Fibroblast of peridontal ligament (primary cell): Measurements from ENCODE around the gene STARD10.

Experiments used
- DNase-seq: peaks from one replicate; pipeline ENCODE4 v3.0.0-alpha.2; 2010; ENCODE audit errors: extremely low read depth

The STARD10 gene

DNA sequence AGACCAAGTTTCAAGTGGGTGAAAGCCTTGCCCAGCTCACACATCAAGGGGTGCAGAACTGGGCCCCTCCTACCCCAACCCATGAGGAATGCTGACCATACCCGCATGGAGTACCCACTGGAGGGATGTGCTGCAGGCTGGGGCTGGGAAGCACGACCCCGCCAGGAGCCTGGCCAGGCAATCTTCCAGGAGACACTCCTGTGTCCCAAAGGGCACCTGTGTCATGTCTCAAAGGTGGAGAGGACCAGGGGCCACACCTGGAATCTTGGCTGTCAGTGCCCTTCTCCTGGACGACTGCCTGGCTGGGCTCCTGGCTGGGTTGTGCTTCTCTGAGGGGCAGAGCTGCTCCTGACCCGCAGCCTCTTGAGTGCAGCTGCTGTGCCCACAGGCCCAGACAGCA is 48.3 kb downstream of the STARD10 start:
- no peak for DNase-seq

DNA sequence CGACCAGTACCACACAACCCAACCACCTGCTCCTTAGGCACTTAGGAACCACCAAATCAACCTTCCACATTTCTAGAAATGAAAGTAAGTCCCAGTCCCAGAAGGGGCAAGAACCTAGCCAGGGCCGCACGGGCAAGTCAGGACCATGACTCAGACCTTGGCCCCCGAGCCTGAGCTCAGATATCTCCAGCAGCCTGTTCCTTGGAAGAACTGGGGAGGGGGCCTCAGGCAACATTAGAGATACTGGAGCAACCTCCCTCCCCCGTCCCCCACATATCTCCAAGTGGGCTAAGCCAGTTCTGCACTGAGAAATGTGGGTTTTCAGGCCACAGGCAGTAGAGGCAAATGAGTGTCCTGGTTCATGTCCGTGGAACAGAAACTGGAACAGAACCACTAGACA is 49.4 kb downstream of the STARD10 start:
- no peak for DNase-seq

DNA sequence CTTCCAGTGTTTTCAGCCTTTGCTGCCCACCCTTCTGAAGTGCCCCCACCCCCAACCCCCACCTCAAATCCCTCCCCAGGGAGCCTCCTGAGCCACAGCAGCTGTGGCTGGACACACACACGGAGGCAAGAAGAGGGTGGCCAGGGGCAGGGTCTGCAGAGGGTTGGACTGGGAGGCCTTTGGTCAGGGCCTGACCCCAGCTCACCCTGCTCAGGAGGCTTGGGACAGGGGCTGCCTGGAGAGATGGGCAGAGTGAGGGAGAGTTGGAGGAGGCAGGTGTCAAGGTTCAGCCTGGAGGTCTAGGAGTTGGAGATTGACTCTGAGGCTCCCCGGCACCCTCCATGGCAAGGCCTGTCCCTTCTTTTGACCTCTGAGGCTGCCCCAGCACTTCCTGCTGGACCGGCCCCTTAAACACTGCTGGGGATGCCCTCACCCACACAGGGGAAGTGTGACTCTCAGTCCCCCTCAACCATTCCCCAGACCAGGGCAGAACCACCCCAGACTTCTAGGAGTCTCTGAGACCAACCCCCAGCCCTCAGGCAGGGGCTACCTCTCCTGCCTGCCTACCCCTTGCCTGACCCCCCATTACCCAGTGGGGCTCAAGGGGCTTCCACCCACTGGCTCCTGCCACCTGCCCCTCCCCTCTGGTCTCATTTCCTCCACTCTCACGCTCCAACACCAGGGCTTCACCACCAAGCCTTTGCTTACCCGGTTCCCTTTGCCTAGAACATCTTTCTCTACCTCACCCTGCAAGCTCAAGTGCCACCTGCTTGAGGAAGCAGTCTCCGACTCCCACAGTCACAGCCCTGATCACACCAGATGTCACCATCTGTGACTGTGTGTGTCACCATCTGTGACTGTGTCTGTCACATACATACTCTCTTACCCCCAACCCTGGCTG is 50.3 kb downstream of the STARD10 start:
- DNase-seq = no peak

DNA sequence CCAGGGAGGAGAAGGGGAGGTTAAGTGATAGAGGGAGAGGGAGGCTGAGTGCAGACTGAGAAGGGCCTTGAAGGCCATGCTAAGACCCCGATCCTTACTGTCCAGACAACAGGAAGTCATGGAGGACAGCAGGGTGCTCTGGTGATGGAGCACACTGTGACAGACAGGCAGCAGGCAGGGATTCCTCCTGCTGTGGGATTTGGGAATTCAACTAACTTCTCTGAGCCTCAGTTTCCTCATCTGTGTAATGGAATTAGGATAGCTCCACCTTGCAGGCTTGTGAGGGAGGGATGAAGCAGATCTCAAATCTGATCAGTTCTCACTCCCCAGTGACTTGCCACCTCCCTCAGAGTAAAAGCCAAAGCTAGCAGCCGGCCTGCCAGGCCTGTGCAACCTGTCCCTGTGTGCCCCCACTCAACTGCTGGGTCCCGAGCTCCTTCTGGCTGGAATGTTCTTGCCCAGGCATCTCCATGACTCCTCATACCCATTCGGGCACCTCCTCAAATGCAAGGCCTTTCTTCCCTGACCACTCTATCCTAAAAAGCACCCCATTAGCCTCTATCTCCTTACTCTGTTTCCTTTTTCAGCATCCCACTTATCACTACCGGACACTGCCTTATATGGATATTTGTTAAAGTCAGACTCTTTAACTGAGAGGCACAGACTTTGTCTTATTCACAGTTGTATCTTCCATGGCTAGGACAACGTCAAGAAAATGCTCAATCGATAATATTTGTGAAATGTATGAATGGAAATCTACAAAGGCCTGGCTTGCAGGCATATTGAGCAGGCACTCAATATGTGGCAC is 51.1 kb downstream of the STARD10 start:
- no peak for DNase-seq

DNA sequence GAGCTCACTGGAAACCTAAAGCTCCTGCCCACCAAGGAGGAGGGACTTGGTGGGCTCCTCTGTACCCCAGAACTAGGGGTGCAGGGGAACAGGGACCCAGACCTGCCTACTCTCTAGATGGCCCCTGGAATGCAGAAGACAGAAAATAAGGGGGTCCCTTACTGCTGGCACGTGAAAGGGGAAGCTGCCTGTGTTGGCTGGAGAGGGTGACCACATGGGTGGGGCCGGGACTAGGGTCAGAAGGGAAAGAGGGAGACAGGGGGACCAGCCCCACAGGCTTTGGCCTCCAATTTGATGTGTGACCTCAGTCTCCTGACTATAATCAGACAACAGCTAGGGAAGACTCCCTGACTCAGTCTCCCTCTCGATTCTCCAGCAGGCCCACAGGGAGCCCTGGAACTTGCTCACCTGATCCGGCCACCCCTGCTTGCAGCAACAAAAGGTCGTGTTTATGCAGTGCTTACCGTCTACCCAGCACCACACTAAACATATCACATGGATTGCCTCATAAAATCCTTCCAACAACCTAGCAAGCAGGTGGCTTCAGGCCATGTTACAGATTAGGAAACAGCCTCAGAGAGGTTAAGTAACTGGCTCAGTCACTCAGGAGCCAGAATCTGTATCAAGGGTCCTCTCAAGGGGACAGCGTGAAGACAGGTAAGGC is 51.9 kb downstream of the STARD10 start:
- no peak for DNase-seq

DNA sequence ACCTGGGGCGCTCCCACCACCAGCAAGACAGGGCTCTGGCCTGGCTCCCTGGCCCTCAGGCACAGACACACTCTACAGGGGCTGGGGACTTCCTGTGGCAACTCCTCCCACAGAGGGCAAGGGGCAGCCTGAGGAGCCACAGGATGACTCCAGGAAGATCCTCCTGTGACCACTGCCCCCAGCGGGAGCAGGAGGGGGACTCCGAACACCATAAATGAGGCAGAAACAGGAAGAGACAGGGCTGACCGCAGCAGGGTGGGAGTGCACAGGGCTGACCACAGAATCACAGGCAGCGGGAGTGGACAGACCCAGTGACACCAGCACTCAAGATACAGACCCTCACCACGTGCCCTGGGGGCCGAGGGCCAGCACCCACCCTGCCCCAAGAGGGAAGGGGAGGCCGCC is 52.4 kb downstream of the STARD10 start:
- no peak for DNase-seq

DNA sequence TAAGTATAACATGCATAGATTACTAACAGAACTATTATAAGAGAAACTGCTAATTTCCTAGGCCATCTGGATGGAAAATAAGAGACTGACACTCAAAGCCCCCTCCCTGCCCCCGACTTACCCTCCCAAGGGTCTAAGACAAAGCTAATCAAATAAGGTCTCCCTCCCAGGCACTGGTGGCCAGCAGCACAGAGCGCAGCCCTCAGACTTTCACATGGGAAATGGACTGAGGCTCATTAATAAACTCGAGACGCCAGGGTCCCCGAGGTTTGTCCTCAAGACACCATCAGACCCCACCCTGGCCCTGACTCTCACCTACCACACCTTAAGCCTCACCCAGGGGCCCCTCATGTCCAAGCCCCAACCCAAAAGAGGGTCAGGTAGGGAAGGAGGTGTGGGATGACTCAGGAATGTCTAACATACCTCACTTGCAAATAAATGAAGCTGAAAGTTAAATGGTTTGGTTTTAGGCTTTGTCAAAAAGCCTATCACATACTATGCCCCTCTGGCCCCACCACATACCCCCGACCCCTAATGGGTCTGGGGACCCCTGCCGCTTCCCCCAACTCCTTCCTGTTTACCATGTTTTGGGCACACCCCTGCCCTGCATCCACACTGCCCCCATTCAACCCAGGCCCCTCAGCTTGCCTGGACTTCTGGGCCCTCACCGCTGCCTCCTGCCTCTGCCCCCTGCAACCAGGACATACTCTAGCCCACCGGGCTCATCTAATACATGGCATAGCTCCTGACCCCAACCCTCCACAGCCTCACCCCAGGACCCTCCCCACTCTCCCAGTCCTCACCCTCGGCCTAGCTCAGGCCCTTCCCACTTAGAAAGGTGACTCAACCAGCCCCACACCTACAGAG is 53.1 kb downstream of the STARD10 start:
- DNase-seq = no peak

DNA sequence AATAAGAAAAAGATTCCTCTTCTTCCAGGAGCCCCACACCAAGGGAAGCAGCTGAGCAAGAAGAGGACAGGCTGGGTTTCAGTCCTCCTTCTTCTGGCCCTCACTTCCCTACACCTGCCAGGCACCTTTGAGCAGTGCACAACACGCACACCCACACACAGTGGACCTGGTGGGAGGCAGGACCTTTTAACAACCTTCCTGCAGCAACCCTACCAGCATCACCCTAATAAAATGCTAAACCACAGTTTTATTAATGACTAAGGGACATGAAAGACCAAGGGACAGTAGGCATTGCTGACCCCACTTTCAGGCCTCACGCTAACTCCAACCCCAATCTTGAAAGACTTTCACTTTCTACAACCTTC is 53.8 kb downstream of the STARD10 start:
- DNase-seq = no peak

GRCh38 chr11:72739240-72740059 is 54.4 kb downstream of the STARD10 start:
- no peak for DNase-seq

DNA sequence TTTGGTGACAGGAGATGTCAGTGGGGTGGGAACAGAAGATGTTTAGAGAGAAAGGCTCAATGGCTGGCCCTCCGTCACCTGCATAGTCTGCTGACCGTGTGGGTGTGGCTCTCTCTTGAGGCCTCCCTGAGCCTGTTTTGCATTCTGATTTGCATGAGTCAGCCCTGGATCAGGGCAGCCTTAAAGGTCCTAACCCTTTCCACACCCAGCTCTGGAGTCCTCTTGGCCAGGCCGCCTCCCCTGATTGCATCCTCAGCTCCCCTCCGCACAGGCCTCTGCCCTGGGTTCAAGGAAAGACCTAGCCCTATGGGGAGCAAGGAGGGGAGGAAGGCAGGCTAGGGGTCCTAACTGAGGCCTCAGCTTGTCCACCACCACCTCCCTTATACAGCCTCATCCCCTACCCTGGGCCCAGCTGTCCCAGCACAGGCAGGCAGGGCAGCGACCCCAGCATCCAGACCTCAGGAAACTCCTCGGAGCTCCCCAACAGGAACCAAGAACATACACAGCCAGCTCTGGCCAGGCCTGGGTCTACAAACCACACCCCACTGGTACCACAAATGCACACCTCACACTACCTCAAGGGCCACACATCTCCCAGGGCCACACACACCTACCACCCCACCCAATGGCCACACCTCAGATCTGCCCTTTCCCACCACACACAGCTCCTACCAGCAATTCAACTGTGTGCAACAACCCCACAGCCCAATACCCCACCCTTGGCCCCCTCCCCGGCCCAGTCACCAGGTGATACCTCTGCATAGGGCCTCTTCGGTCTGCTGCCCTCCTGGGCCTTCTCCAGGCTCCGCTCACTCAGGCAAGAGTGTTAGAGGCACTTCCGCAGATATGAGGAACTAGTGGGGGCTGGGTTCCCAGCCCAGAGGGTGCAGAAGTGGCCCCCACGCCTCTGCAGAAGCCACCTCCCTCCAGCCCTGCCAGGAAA is 55.4 kb downstream of the STARD10 start:
- peak; percentile 59 for DNase-seq

DNA sequence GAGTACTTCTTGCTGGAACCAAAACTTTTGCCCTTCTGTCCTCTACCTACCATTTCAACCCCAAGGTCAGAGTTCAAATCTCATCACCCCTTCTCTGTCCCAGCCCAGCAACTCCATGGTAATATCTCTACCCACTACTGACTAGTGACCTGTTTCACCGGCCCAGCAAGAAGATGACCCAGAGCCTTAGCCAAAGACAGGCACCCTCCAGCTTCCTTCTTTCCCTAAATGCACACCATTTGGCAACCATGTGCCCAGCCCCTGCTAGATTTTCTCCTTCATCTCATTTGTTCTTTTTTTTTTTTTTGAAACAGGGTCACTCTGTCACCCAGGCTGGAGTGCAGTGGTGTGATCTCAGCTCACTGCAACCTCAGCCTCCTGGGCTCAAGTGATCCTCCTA is 56.5 kb downstream of the STARD10 start:
- no peak for DNase-seq

DNA sequence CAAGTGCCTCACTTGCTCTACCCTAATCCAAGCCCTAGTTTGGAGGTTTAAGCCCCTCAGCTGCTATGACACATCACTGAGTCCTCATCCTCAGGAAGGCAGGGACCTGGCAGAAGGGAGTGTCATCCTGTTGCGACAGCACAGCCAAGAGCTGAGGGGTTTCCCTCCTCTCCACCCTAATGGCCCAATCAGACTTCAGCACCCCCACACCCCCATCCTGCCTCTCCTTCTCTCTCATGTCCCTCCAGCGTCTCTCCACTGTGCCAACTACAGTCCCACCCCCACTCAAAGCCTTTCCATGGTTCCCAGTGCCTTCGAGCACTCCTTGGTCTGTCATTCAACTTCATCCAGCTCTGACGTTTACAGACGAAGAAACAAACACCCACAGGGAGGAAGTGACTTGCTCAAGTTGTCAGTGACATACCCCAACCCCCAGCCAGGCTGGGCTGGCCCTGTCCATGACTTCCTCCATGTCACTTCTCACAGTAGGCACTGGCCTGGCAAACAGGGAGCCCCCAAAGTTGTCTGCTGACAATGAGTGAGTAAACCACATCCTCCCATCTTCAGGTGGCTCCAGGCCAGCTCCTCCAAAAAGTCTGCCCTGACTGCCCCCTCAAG is 57.3 kb downstream of the STARD10 start:
- peak; percentile 21 for DNase-seq

DNA sequence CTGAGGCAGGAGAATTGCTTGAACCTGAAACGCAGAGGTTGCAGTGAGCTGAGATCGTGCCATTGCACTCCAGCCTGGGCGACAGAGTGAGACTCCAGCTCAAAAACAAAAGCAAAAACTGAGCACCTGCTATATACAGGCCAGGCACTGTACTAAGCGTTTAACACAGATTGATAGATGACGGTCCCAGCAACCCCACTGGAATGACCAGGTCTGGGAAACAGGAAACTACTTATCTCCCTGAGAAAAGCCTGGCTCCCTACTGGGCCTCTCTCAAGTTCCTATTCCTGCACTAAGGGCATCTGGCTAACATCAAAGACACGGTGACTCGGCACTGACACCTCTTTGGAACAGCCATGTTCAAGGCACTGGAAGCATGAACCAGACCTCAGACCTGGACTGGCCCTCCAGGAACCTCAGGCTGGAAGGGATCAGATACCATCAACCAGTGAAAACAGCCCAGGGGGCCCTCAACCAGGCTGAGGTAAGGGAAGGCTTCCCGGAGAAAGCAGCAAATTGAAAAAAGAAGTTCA is 58.3 kb downstream of the STARD10 start:
- DNase-seq = peak; percentile 23

GRCh38 chr11:72732329-72732728 is 61.5 kb downstream of the STARD10 start:
- peak; percentile 22 for DNase-seq

DNA sequence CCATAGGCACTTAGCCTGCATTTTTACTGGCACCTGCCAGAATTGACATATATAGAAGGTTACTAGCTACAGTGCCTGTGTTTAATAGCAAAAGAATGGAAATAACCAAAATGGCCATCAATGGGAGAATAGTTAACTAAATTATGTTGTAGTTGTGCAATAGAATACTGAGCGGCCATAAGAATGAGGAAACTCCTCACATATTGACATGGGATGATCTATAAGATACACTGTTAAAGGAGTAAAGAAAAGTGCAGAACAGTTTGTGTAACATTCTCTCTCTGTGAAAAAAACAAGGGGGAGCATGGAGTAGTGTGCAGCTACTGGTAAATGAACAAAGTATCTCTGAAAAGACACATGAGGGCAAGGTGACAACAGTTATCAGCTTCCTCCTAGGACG is 63.1 kb downstream of the STARD10 start:
- no peak for DNase-seq

DNA sequence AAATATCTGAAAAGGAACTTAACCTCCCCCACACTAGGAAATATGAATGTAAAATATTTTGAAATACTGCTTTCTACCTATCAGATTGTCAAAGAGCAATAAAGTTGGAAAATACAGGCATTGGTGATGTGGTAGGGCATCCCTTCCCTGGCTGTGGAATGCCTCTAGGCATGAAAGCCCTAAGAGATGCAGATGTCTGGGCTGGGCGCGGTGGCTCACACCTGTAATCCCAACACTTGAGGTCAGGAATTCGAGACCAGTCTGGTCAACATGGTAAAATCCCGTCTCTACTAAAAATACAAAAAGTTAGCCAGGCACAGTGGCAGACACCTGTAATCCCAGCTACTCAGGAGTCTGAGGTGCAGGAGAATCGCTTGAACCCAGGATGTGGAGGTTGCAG is 63.6 kb downstream of the STARD10 start:
- DNase-seq = no peak

DNA sequence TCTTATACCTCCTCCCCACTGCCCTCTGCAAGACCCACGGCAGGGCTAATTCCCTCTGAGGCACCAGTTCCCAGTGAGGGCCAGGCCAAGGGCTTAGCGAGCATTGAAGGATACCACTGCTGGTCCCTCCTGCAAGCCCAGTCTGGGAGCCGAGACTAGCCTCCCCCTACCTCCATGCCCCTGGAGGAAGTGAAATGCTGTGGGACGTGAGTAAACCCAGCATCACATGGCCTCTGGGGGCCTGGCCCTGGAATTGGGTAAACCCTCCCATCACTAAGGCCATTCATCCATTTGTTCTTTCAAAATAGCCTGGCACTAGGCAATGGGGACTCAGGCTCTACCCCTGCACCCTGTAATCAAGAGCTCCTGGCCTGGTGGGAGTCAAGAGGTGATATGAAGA is 66.3 kb downstream of the STARD10 start:
- DNase-seq = no peak

- DNase-seq = no peak
Observed at GRCh38 chr11:72726266-72727220, 67.3 kb downstream of the STARD10 start.
